Regular cardiac myocyte (primary cell): ENCODE results near the gene DLGAP4. TPM values are rescaled to one million over a fixed set of nuclear protein-coding genes. Genes with fewer than 3 reads are reported as not detected.

Source experiments
- total RNA-seq: library from RNA; depleted of rRNA; stranded (reverse); fragments of >200 nt; gene quantifications from 2 replicates; pipeline ENCODE4 v1.2.3, GENCODE V29; 2014

DLGAP4 gene
- total RNA-seq: 14.6 and 16.9 TPM in 2 replicates

DNA sequence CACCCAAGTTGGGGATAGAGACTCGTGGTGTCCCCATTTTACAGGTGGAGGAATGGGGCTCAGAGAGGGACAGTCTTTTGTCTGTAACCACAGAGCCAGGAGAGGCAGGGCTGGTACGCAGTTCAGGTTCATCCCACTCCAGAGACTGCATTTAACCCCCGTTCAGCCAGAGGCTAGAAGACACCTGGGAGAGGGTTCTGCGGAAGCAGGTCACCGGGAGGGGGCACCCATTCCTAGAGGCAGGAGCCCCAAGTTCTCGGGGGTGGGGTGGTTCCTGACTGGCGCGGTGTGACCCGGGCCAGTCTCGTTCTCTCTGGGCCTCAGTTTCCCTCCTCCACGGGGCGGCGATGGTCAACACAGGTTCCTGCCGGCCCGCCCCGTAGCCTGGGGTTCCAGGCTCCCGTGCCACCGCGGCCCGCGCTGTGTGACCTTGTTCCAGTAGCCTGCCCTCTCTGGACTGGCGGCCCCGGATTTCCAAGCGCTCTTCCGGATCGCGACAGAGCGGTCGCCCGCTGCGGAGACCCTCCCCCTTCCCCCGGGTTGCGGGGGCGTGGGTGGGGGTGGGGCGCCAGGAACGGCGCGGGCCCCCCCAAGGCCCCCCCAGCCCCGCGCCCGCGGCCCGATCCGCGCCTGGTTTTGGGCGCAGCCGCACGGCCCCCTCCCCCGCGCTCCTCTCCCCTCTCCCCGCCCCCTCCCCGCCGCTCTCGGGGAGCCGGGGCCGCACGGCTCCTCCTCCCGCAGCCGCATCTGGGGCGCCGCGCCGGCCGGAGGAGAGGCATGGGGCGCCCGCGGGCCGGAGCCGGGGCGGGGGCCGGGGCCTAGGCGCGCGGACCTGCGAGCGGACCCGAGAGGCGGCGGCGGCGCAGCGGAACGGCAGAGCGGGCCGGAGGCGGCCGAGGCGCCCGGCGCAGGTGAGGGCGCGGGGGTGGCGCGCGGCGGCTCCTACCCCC, at the start of gene DLGAP4:
TSS of gene DLGAP4 (plus strand) at position 738 of the 950 bp plus-strand sequence. CDS start 125,379 bp downstream, outside the sequence.

DNA sequence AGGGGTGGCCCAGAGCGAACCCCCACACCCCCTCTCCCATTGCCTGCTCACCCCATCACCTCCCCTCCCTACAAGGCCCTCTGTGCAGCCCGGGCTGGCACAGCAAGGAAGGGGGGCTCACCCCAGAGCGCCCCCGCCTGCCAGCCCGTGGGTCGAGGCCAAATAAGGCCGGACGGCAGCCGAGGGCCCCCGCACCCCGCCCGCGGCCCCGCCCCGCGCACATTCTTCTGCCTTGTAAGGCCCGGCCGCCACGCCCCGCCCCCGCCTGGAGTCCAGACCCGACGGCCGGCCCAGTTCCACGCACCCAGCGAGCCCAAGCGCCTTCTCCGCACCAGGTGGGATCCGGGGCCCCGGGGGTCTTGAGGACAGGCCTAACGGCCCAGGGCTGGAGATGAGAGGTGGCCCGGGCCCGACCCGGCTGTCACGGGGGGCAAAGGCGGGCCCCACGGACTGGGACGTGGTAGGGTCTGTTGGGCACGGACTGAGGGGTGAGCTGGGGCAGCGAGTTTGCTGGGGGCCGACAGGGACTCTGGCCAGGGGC, 235.2 kb downstream of the DLGAP4 start, which contains the start of gene MYL9:
TSS of gene MYL9 (plus strand) at position 293 of the 541 bp plus-strand sequence. CDS start 3,366 bp downstream, outside the sequence.

GRCh38 chr20:36573103-36573797, 267.1 kb downstream of the DLGAP4 start, which contains the start of gene TGIF2:
Gene TGIF2 (plus strand): TSS chr20:36573597. CDS start chr20:36578775, 5,178 bp downstream.

Other genes starting within 250 kb of the DLGAP4 start
- 11.1 and 27.3 TPM in 2 replicates for gene EPB41L1, start 151.6 kb upstream of the DLGAP4 start, total RNA-seq
- 20.0 and 22.4 TPM in 2 replicates for gene AAR2, start 69.9 kb upstream of the DLGAP4 start, total RNA-seq
- gene MYL9, start 235.2 kb downstream of the DLGAP4 start, total RNA-seq: 19.7 and 29.1 TPM in 2 replicates